ENCODE data around the gene SPTBN5. TPM values are rescaled to one million over a fixed set of nuclear protein-coding genes. Genes with fewer than 3 reads are reported as not detected.

SPTBN5 gene
- 0.34 and 1.2 TPM in 2 replicates for total RNA-seq

DNA sequence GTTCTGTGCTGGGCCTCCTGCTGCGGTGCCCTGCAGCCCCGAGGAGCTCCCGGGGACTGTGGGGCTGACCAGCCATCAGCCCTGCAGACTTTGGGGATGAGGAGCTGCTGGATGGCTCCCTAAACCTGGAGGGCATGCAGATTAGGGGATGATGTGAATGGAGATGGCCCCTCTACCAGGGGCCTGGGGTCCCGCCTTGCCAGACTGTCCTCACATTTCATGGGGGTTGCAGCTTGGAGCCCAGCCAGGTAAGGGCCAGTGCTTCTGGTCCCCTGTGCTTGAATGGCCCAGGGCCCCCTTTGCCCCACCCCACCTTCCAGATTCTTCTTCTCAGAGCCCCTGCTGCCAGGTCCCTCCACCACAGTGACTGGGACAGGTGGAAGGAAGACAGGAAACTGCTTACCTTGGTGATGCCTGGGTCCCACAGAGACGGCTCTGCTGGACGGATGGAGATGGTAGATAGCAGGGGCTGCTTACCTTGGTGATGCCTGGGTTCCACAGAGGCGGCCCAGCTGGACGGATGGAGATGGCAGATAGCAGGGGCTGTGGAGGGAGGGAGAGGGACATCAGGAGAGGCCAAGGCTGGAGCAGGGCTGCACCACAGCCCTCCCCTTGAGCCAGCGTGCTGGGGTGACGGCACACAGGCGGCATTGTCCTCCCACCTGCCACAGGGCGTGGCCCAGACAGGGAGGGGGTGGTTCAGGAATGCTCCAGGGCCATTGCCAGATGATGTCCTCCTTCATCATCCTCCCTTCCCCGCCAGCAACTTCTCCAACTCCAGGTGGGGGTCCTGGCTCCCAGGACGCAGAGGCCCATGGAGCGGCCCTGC is at the start of gene SPTBN5:
Gene SPTBN5 (minus strand): TSS at position 632 of the 829 bp plus-strand sequence. CDS start 556 bp downstream, at position 76.

GRCh38 chr15:41838400-41838897 is 55.4 kb downstream of the SPTBN5 start, which contains the start of gene PLA2G4B:
Gene PLA2G4B, plus strand, starts transcription at chr15:41838847. Its CDS starts 67 bp downstream, at chr15:41838914.

GRCh38 chr15:41827880-41828806 is 65.7 kb downstream of the SPTBN5 start, which contains the start of gene JMJD7:
Gene JMJD7, plus strand, starts transcription at chr15:41828092. Its CDS starts 33 bp downstream, at chr15:41828125.

Other genes starting within 250 kb of the SPTBN5 start
- 32.1 and 52.8 TPM in 2 replicates for gene MGA, start 233.6 kb downstream of the SPTBN5 start, total RNA-seq
- gene MAPKBP1, start 119.6 kb downstream of the SPTBN5 start, total RNA-seq, result 26.0 and 46.6 TPM in 2 replicates
- 17.8 and 18.1 TPM in 2 replicates for gene JMJD7, start 66.0 kb downstream of the SPTBN5 start, total RNA-seq
- gene PLA2G4B, start 55.2 kb downstream of the SPTBN5 start, total RNA-seq, result 6.6 and 17.1 TPM in 2 replicates
- gene EHD4, start 78.5 kb upstream of the SPTBN5 start, total RNA-seq, result 28.4 and 41.3 TPM in 2 replicates
- gene PLA2G4E, start 127.0 kb upstream of the SPTBN5 start, total RNA-seq, result 0.14 and 2.4 TPM in 2 replicates
- 0.07 and 0.34 TPM in 2 replicates for gene PLA2G4D, start 200.5 kb upstream of the SPTBN5 start, total RNA-seq

All from nasal cavity respiratory epithelium epithelial cell of viscerocranial mucosa (primary cell).